ENCODE measurements around the gene MAPK7.

DNA sequence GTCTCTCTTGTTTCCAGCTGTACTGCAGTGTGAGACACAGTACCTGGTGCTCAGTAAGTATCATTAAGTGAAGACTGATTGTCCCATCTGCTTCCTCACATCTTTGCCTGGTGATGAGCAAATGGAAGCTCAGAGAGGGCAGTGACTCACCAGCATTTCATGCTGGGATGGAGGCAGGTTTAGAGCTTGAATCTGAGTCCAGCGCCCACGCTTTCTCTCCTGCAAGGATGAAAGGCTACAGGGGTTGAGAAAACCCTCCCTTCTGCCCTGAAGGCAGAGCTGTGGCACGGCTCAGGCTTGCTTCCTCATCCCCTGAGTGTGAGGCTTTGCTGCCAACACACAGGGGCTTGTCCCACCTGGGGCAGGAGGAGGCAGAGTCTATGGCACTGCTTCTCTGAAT, 31.2 kb downstream of the MAPK7 start:
- TF ChIP-seq POLR2AphosphoS5 (IDR thresholded peaks at IDR 0.05) (no peak), CTCF (IDR thresholded peaks at IDR 0.05) (no peak)

All from prostate gland (tissue), 2 donors.